ENCODE results near the gene GGCT. TPM values are rescaled to one million over a fixed set of nuclear protein-coding genes. Genes with fewer than 3 reads are reported as not detected.
A peak's percentile ranks its signal among the peaks of the same experiment; 100 is the strongest.
"Not testable (repeated sequence)": the region's sequence is repeated elsewhere in the genome, so short reads cannot be mapped to it uniquely, and the experiment has no call there.

Gene GGCT
- total RNA-seq, 2 experiments from 2014 or later: 34.2 to 37.7 TPM

DNA sequence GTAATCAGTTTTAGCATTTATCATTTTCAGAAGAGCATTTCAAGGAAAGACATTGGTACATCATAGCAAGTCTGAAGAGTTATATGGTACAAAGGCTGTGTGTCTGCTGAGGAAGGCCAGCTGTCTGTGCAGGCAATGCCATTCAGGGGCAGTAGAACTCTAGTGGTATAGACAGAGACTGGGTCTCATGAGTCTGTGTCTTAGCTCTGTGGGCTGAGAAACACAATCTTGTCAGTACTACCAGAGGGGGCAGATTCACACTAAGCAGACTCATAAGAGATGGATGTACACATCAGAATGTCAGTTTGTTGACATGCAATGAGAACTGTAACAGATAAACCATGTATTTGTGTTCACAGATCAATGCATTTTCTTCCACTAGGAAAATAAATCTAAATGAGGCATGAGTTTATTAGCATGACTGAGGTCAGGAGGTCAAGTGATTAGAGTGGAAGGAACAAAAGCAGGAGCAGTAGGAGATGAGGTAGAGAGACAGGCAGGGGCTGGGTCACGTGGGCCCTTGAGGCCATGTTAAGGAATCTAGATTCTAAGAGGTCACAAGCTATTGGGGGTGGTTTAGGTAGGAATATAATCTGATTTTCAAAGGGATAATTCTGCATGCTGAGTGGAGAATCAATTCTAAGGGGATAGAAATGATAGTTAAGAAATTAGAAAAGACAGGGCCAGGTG is 7.5 kb upstream of the GGCT start:
- no peak for DNase-seq

DNA sequence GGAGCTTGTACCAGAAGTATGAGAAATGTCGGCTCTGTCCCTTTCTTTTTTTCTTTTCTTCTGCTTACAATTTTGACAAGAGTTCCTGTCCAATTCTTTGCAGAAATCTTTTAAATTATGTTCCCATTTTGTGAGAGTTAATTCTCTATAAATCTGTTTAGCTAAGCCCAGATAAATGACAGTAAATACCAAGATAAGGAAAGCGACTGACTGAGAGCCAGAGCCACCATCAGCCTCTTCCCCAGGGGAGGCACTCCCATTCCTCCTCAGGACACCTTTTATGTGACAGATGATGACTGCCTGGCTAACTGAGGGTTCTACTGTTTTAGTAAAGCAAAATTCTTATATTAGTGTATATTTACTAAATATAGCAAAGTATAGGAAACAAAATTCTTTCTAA is 6.9 kb upstream of the GGCT start:
- POLR2A ChIA-PET: interaction anchor here (1.2 kb wide), 1 partner anchor 34 kb away, joined by 3 read pairs; no protein-coding TSS in a partner anchor
- Mint-ChIP-seq H3K36me3 (ENCODE audit: low read depth) (peaks cover 12% of the 10 kb centered on the region), H3K27ac (no peak overlapping the region), H3K9me3 (peaks cover 9% of the 10 kb centered on the region), H3K27me3 (no peaks in the 10 kb centered on the region), H3K4me3 (no peak overlapping the region), H3K4me1 (peaks cover 15% of the 10 kb centered on the region)
- CTCF ChIA-PET: interaction anchor here (0.9 to 3.0 kb wide), 6 partner anchors 9 to 236 kb away, joined by 3 to 36 read pairs (median 6); no protein-coding TSS in a partner anchor
- no peak for DNase-seq

More for the DNA sequence above, 7.5 kb upstream of the GGCT start:
- CTCF ChIA-PET: interaction anchor here (0.9 to 3.0 kb wide), 4 partner anchors 9 to 52 kb away, joined by 3 to 36 read pairs (median 4); no protein-coding TSS in a partner anchor
- Mint-ChIP-seq H3K27ac (no peak overlapping the region), H3K4me1 (peaks cover 15% of the 10 kb centered on the region), H3K36me3 (ENCODE audit: low read depth) (peaks cover 8% of the 10 kb centered on the region), H3K4me3 (no peak overlapping the region), H3K9me3 (peaks cover 4% of the 10 kb centered on the region), H3K27me3 (no peaks in the 10 kb centered on the region)
- POLR2A ChIA-PET: interaction anchor here (1.2 kb wide), 1 partner anchor 34 kb away, joined by 3 read pairs; no protein-coding TSS in a partner anchor

DNA sequence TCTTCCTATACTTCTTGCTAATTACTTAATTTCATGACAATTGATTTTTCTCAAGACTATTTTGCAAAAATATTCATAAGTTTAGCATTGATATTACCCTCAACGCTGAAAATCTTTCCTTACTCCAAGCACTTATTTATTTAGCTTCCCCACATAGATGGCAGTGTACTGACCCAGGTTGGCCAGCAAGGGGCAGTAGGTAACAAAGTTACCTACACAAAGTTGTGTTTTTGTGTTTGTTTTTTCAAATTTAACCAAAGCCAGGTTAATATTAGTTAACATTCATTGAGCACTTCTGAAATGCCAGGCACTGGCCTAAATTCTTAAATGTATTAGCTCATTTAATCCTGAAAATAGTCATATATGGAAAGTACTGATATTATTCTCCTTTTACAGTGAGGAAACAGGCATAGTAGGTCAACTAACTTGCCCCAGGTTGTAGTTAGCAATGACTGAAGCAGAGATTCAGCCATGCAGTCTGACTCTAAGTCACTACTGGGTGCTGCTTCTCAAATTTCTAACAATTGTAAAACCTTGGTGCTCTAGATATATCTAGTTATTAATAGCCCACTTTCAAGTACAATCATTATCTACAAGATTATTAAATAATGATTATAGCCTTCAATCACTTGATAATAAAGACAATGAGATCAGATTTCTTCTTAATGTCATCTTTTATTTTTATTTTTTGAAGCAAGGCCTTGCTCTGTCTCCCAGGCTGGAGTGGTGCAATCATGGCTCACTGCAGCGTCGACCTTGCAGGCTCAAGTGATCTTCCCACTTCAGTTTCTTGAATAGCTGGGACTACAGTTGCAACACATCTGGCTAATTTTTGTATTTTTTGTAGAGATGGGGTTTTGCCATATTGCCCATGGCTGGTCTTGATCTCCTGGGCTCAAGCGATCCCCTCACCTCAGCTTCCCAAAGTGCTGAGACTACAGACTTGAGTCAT is 5.8 kb upstream of the GGCT start:
- ChIA-PET CTCF (interaction anchor here (0.9 to 3.0 kb wide), 8 partner anchors 10 to 376 kb away, joined by 3 to 36 read pairs (median 4); partner anchors contain the start of gene MTURN), POLR2A (interaction anchor here (1.1 to 1.2 kb wide), 2 partner anchors 32 to 225 kb away, joined by 3 read pairs; no protein-coding TSS in a partner anchor)
- peaks cover 21% of the 10 kb centered on the region for H3K4me1 Mint-ChIP-seq
- no peak overlapping the region for H3K4me3 Mint-ChIP-seq
- peaks cover 9% of the 10 kb centered on the region for H3K9me3 Mint-ChIP-seq
- no peak overlapping the region for H3K27ac Mint-ChIP-seq
- peak; percentile 40 for DNase-seq
- peaks cover 10% of the 10 kb centered on the region for H3K36me3 Mint-ChIP-seq (ENCODE audit: low read depth)
- H3K27me3 Mint-ChIP-seq: no peaks in the 10 kb centered on the region

- CTCF ChIA-PET: interaction anchor here (0.9 to 3.0 kb wide), 5 partner anchors 55 to 375 kb away, joined by 3 to 36 read pairs (median 4); partner anchors contain the start of gene MTURN
- not testable (repeated sequence) for DNase-seq
Measured at GRCh38 chr7:30509171-30509857, 4.7 kb upstream of the GGCT start.

DNA sequence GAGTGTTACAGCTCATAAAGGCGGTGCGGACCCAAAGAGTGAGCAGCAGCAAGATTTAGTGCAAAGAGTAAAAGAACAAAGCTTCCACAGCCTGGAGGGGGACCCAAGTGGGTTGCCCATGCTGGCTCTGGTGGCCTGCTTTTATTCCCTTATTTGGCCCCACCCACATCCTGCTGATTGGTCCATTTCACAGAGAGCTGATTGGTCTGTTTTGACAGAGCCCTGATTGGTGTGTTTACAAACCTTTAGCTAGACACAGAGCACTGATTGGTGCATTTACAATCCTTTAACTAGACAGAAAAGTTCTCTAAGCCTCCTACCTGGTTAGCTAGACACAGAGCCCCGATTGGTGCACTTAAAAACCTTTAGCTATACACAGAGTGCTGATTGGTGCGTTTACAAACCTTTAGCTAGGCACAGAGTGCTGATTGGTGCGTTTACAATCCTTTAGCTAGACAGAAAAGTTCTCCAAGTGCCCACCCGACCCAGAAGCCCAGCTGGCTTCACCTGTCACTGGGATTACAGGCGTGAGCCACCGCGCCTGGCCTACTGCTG is 2.8 kb upstream of the GGCT start:
- CTCF ChIA-PET: interaction anchor here (0.9 kb wide), 1 partner anchor 57 kb away, joined by 3 read pairs; no protein-coding TSS in a partner anchor
- peaks cover 39% of the 10 kb centered on the region for H3K4me1 Mint-ChIP-seq
- not testable (repeated sequence) for H3K27me3 Mint-ChIP-seq, H3K4me3 Mint-ChIP-seq, H3K9me3 Mint-ChIP-seq, H3K27ac Mint-ChIP-seq, DNase-seq
- peaks cover 15% of the 10 kb centered on the region for H3K36me3 Mint-ChIP-seq (ENCODE audit: low read depth)
- POLR2A ChIA-PET: interaction anchor here (0.6 to 1.4 kb wide), 3 partner anchors 29 to 120 kb away, joined by 3 to 6 read pairs (median 3); partner anchors contain the start of genes GARS1 and NOD1

More at GRCh38 chr7:30509171-30509857, 4.7 kb upstream of the GGCT start:
- H3K4me1 Mint-ChIP-seq: peaks cover 24% of the 10 kb centered on the region
- H3K4me3 Mint-ChIP-seq; POLR2A ChIA-PET; H3K9me3 Mint-ChIP-seq; H3K27ac Mint-ChIP-seq; H3K27me3 Mint-ChIP-seq; H3K36me3 Mint-ChIP-seq (ENCODE audit: low read depth): not testable (repeated sequence)

- peaks cover 25% of the 10 kb centered on the region for H3K36me3 Mint-ChIP-seq (ENCODE audit: low read depth)
- no peak for DNase-seq
- CTCF ChIA-PET: interaction anchor here (1.0 kb wide), 1 partner anchor 14 kb away, joined by 3 read pairs; no protein-coding TSS in a partner anchor
- peak overlapping the region; percentile 81 for H3K4me3 Mint-ChIP-seq
- H3K27ac Mint-ChIP-seq: peak overlapping the region; percentile 84
- H3K4me1 Mint-ChIP-seq: peaks cover 54% of the 10 kb centered on the region
- H3K27me3 Mint-ChIP-seq: no peaks in the 10 kb centered on the region
- peaks cover 9% of the 10 kb centered on the region for H3K9me3 Mint-ChIP-seq
- POLR2A ChIA-PET: interaction anchor here (1.0 to 3.8 kb wide), 5 partner anchors 9 to 156 kb away, joined by 3 to 37 read pairs (median 3); partner anchors contain the start of genes GARS1 and NOD1
Measured at GRCh38 chr7:30505174-30505697, 607 bp upstream of the GGCT start.

DNA sequence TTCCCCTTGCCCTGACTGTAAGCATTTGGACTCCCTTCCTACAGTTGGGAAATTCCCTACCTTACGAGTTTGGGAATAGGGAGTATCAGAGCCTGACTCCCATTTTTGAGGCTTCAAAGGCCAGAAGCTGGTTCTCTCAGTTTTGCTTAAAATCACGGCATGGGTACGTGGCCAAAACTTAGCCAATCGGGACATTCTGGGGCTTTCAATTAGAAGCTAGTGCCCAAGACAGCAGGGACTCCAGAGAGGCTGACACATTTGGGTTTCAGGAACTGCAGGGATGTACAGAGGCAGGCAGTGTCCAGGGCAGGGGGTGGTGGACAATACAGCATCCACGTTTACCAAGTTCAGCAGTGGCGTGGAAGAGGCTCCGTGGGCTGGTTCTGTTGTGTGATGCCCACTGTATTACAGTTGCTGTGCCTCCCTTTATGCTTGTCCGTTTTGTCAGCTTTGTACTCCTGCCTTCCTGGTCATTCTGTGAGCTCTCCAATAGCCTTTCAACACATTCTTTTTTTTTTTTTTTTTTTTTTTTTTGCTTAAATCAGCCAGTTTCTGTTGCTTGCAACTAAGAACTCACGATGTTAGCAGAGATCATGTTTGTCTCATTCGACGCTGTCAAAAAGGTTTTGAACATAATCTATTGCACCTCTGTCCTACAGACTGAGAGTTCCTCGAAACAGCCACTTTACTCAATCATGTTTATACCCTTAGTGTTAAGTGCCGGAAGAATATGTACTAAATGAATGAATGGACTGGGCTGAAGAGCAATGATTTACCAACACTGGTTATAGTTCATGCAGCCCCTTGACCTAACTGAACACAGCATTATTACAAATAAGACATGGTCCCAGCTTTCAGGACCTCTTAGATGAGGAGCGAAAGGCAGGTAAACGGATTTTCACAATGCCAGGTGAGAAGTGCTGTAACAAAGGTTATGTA is 1.1 kb downstream of the GGCT start:
- DNase-seq: no peak
- Mint-ChIP-seq H3K9me3 (peaks cover 9% of the 10 kb centered on the region), H3K4me1 (peaks cover 45% of the 10 kb centered on the region), H3K4me3 (peak overlapping the region; percentile 81), H3K27me3 (no peaks in the 10 kb centered on the region), H3K36me3 (ENCODE audit: low read depth) (peaks cover 35% of the 10 kb centered on the region), H3K27ac (peak overlapping the region; percentile 63)
- POLR2A ChIA-PET: interaction anchor here (0.7 to 3.8 kb wide), 5 partner anchors 14 to 181 kb away, joined by 3 to 37 read pairs (median 6); partner anchors contain the start of genes GARS1 and NOD1
- CTCF ChIA-PET: interaction anchor here (0.7 to 1.8 kb wide), 4 partner anchors 25 to 227 kb away, joined by 4 to 7 read pairs (median 6); partner anchors contain the start of gene NOD1

- Mint-ChIP-seq H3K9me3 (peaks cover 5% of the 10 kb centered on the region), H3K27ac (no peak overlapping the region), H3K4me1 (peaks cover 45% of the 10 kb centered on the region), H3K27me3 (no peaks in the 10 kb centered on the region), H3K36me3 (ENCODE audit: low read depth) (peaks cover 35% of the 10 kb centered on the region), H3K4me3 (peak overlapping the region; percentile 81)
- no peak for DNase-seq
- CTCF ChIA-PET: interaction anchor here (1.3 to 1.8 kb wide), 2 partner anchors 61 to 226 kb away, joined by 4 to 6 read pairs; no protein-coding TSS in a partner anchor
- POLR2A ChIA-PET: interaction anchor here (1.1 to 3.8 kb wide), 2 partner anchors 24 to 180 kb away, joined by 6 to 37 read pairs; partner anchors contain the start of gene NOD1
Measured at GRCh38 chr7:30502470-30503251, 2.0 kb downstream of the GGCT start.

DNA sequence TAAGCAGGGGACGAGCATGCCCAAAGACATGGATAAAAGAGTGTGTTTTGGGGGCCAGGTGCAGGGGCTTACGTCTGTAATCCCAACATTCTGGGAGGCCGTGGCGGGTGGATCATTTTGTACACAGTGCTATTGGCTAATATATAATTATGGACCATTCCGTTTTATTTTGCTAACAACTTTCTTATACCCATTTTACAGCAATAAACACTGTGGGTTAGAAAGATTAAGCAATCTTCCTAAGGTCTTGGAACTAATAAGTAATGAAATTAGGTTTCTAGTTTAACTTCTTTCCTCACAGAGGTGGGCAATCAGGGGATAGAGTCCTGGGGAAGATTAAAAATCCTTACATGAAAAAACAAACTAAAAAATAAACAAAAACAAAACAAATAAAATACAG is 3.4 kb downstream of the GGCT start:
- CTCF ChIA-PET: no interaction called here
- no peaks in the 10 kb centered on the region for H3K9me3 Mint-ChIP-seq

DNA sequence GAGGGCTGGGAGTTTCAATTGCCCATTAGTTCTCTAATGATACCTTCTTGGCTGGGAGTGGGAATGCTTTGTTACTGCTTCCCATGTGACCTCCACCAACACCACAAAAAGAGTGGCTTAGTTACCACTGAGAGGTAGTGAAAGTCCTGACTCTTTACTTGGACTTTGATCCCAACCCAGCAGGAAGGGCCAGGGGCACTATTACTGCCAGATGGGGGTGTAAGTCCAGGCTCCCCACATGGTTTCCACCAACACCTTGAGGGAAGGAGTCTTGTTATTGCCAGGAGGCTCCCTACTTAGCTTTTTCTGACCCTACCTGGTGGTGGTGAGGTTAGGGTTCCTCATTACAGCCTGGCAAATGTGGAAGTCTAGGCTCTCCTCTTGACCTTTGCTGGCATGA is 11.4 kb downstream of the GGCT start:
- CTCF ChIA-PET: no interaction called here
- H3K4me3 Mint-ChIP-seq: no peak overlapping the region
- H3K4me1 Mint-ChIP-seq: no peaks in the 10 kb centered on the region
- H3K27ac Mint-ChIP-seq: no peak overlapping the region
- peaks cover 42% of the 10 kb centered on the region for H3K36me3 Mint-ChIP-seq (ENCODE audit: low read depth)
- POLR2A ChIA-PET: no interaction called here
- H3K27me3 Mint-ChIP-seq: peaks cover 13% of the 10 kb centered on the region
- no peak for DNase-seq
- peaks cover 9% of the 10 kb centered on the region for H3K9me3 Mint-ChIP-seq

More for the DNA sequence above, 3.4 kb downstream of the GGCT start:
- no peak overlapping the region for H3K4me3 Mint-ChIP-seq
- peaks cover 45% of the 10 kb centered on the region for H3K4me1 Mint-ChIP-seq
- H3K27ac Mint-ChIP-seq: no peak overlapping the region
- no peaks in the 10 kb centered on the region for H3K27me3 Mint-ChIP-seq
- peaks cover 40% of the 10 kb centered on the region for H3K36me3 Mint-ChIP-seq (ENCODE audit: low read depth)
- POLR2A ChIA-PET: no interaction called here
- no peak for DNase-seq
